ENCODE data around the gene LMO7. TPM values are rescaled to one million over a fixed set of nuclear protein-coding genes. Genes with fewer than 3 reads are reported as not detected.
"Not testable (repeated sequence)": the region's sequence is repeated elsewhere in the genome, so short reads cannot be mapped to it uniquely, and the experiment has no call there.

The LMO7 gene
- total and polyA plus RNA-seq, 2 of the 13 experiments (the other 11 are each of a cell fraction or from before 2014, with no cell fraction given) = 34.0 to 121 TPM

- TF ChIP-seq NFE2 (CRISPR knock-in tag; IDR thresholded peaks at IDR 0.05) (no peak), TBX3 (IDR thresholded peaks at IDR 0.05; ENCODE audit: borderline replicate concordance) (no peak), SNAI1 (CRISPR knock-in tag; IDR thresholded peaks at IDR 0.05; ENCODE audit: borderline replicate concordance) (no peak)
These were observed 143.3 kb downstream of the LMO7 start (continued) for GRCh38 chr13:75779393-75779792.

DNA sequence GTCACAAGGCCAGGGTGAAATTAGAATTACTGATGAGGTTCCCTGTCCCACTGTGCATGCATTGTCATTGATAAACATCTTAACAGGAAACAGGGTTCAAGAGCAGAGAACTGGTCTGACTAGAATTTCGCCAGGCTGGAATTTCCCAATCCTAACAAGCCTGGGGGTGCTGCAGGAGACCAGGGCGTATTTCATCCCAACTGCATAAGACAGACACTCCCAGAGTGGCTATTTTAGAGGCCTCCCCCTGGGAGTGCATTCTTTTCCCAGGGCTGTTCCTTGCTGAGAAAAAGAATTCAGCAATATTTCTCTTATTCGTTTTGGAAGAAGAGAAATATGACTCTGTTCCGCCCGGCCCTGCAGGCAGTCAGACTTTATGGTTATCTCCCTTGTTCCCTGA lies 144.0 kb downstream of the LMO7 start:
- Histone ChIP-seq H3K36me3 (replicated peaks in 1 of 2; ENCODE audit: control insufficient read depth in 1 of 2, insufficient read depth in 2 of 2, low read length in 2 of 2) (peaks cover 6 to 12% of the 10 kb centered on the region in 2 experiments), H4K20me1 (ENCODE audit: insufficient read depth, low read length) (peaks cover 19% of the 10 kb centered on the region), H3K4me1 (ENCODE audit: insufficient read depth, low read length) (peaks cover 20% of the 10 kb centered on the region), H3K79me2 (ENCODE audit: insufficient read depth, low read length) (peaks cover 82% of the 10 kb centered on the region)
- H3K27me3 ChIP-seq (ENCODE audit: control insufficient read depth in 1 of 2, insufficient read depth in 2 of 2, low read length in 2 of 2); H3K27ac ChIP-seq (ENCODE audit: extremely low read length, insufficient read depth, low read length); H3K4me2 ChIP-seq (ENCODE audit: low read depth, low read length); H3K9me3 ChIP-seq (ENCODE audit: low read length); ATAC-seq; in situ Hi-C loops (cut with HindIII; ENCODE audit: extremely low pct_ligation_motif_present, low pct_unique_long_range_greater_than_20kb); FAIRE-seq; H2AFZ ChIP-seq (ENCODE audit: low read length); DNase-seq (ENCODE audit: low spot score); H3K9ac ChIP-seq (ENCODE audit: insufficient read depth, low read depth, low read length); CTCF ChIA-PET (ENCODE audit: low intra/inter-chr PET ratio, low total read pairs); intact Hi-C loops (cut with micrococcal nuclease; ENCODE audit: unreplicated experiment); BruUV-seq (replicated peaks); H3K4me3 ChIP-seq (replicated peaks in 1 of 3; ENCODE audit: insufficient read depth in 1 of 3, low read depth in 2 of 3, low read length in 3 of 3): not testable (repeated sequence)
- POLR2A ChIA-PET = interaction anchor here (0.7 kb wide), 1 partner anchor 10 kb away, joined by 3 read pairs; no protein-coding TSS in a partner anchor
- WGBS (ENCODE audit: low lambda C conversion rate) = 86% methylated on average over 5 of the region's 5 CpGs
- 0 out of 2 replicates have a peak, but pooled peaks have one; percentile 23 for TF ChIP-seq RELA (CRISPR knock-in tag; IDR thresholded peaks at IDR 0.05)

DNA sequence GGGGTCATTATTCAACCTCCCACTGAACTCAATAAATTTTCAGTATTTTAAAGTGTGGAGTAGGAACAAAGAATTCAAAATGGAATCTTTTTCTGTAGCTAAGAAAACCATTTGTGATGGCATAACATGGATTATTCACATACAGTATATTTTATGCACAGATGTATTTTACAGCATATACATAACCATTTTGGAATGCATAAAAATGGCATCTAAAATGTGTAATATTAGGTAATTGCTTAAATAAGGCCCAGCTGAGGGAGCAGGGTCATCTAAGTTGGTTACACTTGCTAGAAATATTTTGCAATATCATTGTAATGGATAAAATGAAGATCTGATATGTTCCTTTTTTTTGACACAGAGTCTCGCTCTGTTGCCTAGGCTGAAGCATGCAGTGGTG lies 146.9 kb downstream of the LMO7 start:
- Histone ChIP-seq H3K4me1 (ENCODE audit: insufficient read depth, low read length) (peaks cover 31% of the 10 kb centered on the region), H3K27me3 (ENCODE audit: control insufficient read depth in 1 of 2, insufficient read depth in 2 of 2, low read length in 2 of 2) (no peaks in the 10 kb centered on the region), H3K9ac (ENCODE audit: insufficient read depth, low read depth, low read length) (no peak overlapping the region), H3K36me3 (replicated peaks in 1 of 2; ENCODE audit: control insufficient read depth in 1 of 2, insufficient read depth in 2 of 2, low read length in 2 of 2) (peaks cover 5 to 7% of the 10 kb centered on the region in 2 experiments), H4K20me1 (ENCODE audit: insufficient read depth, low read length) (peaks cover 22% of the 10 kb centered on the region), H3K4me3 (replicated peaks in 1 of 3; ENCODE audit: insufficient read depth in 1 of 3, low read depth in 2 of 3, low read length in 3 of 3) (no peak overlapping the region), H3K9me3 (ENCODE audit: low read length) (peaks cover 3% of the 10 kb centered on the region; the same call in 1 of the 2 replicates), H2AFZ (ENCODE audit: low read length) (no peak overlapping the region), H3K79me2 (ENCODE audit: insufficient read depth, low read length) (peaks cover 85% of the 10 kb centered on the region), H3K27ac (ENCODE audit: extremely low read length, insufficient read depth, low read length) (no peak overlapping the region), H3K4me2 (ENCODE audit: low read depth, low read length) (no peak overlapping the region)
- intact Hi-C loops (cut with micrococcal nuclease; ENCODE audit: unreplicated experiment) (no loop called here), in situ Hi-C loops (cut with HindIII; ENCODE audit: extremely low pct_ligation_motif_present, low pct_unique_long_range_greater_than_20kb) (no loop called here)
- TF ChIP-seq NFRKB (IDR thresholded peaks at IDR 0.05) = no peak
- TF ChIP-seq IRX3 (CRISPR knock-in tag; IDR thresholded peaks at IDR 0.05; ENCODE audit: borderline replicate concordance, low read depth) = no peak
- TF ChIP-seq ZMYM4 (CRISPR knock-in tag; IDR thresholded peaks at IDR 0.05) = no peak
- TF ChIP-seq CHCHD3 (CRISPR knock-in tag; IDR thresholded peaks at IDR 0.05) = no peak
- no peak for TF ChIP-seq TBL1XR1 (IDR thresholded peaks at IDR 0.05; ENCODE audit: borderline replicate concordance, low read length, partially characterized antibody)
- no peak for TF ChIP-seq ZNF451 (CRISPR knock-in tag; IDR thresholded peaks at IDR 0.05)
- no peak for TF ChIP-seq ZNF878 (CRISPR knock-in tag; IDR thresholded peaks at IDR 0.05)
- no peak for TF ChIP-seq ZNF317 (CRISPR knock-in tag; IDR thresholded peaks at IDR 0.05)
- TF ChIP-seq, protein P1, sequence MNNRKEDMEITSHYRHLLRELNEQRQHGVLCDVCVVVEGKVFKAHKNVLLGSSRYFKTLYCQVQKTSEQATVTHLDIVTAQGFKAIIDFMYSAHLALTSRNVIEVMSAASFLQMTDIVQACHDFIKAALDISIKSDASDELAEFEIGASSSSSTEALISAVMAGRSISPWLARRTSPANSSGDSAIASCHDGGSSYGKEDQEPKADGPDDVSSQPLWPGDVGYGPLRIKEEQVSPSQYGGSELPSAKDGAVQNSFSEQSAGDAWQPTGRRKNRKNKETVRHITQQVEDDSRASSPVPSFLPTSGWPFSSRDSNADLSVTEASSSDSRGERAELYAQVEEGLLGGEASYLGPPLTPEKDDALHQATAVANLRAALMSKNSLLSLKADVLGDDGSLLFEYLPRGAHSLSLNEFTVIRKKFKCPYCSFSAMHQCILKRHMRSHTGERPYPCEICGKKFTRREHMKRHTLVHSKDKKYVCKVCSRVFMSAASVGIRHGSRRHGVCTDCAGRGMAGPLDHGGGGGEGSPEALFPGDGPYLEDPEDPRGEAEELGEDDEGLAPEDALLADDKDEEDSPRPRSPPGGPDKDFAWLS (CRISPR knock-in tag; IDR thresholded peaks at IDR 0.05; ENCODE audit: borderline replicate concordance) = no peak
- TF ChIP-seq MEIS2 (CRISPR knock-in tag; IDR thresholded peaks at IDR 0.05) = no peak
- no peak for TF ChIP-seq ZNF766 (CRISPR knock-in tag; IDR thresholded peaks at IDR 0.05; ENCODE audit: borderline replicate concordance)
- no TSS peak for BruUV-seq (replicated peaks)
- ATAC-seq (no peak), DNase-seq (ENCODE audit: low spot score) (no peak), FAIRE-seq (no peak)
- ChIA-PET CTCF (ENCODE audit: low intra/inter-chr PET ratio, low total read pairs) (no interaction called here), POLR2A (interaction anchor here (1.1 to 1.2 kb wide), 2 partner anchors 9 to 21 kb away, joined by 3 to 5 read pairs; no protein-coding TSS in a partner anchor)
- 100% methylated on average over 1 of the region's 1 CpG for WGBS (ENCODE audit: low lambda C conversion rate)

All from HepG2 (cell line).